Effector memory CD4-positive, alpha-beta T cell (primary cell): ENCODE results near the gene PSD4.

ENCODE experiments used
- DNase-seq, 3 donors: peaks; one replicate each; pipeline ENCODE4 v3.0.0-alpha.2; 2020
- H3K27ac ChIP-seq: 2 replicates; pipeline ENCODE4 v1.7.0; 2013; ENCODE audit warnings: mild to moderate bottlenecking, low read length, moderate library complexity; ENCODE audit not compliant: insufficient read depth, poor library complexity, severe bottlenecking
- H3K27me3 ChIP-seq: replicated peaks from 2 replicates; pipeline ENCODE4 v1.7.0; 2013; ENCODE audit warnings: mild to moderate bottlenecking, low read length; ENCODE audit not compliant: insufficient read depth, control insufficient read depth, poor library complexity, severe bottlenecking
- H3K36me3 ChIP-seq: 2 replicates; pipeline ENCODE4 v1.7.0; 2013; ENCODE audit warnings: mild to moderate bottlenecking, low read length, moderate library complexity; ENCODE audit not compliant: control insufficient read depth, insufficient read depth
- H3K4me1 ChIP-seq: 2 replicates; pipeline ENCODE4 v1.7.0; 2013; ENCODE audit warnings: low read length, mild to moderate bottlenecking; ENCODE audit not compliant: control insufficient read depth, insufficient read depth, poor library complexity, severe bottlenecking
- H3K4me3 ChIP-seq: 2 replicates; pipeline ENCODE4 v1.7.0; 2013; ENCODE audit warnings: low read length, low read depth, mild to moderate bottlenecking; ENCODE audit not compliant: insufficient read depth, poor library complexity, severe bottlenecking
- H3K9me3 ChIP-seq: 2 replicates; pipeline ENCODE4 v1.7.0; 2013; ENCODE audit warnings: mild to moderate bottlenecking, low read length, moderate library complexity; ENCODE audit not compliant: control insufficient read depth

Gene PSD4

GRCh38 chr2:113158884-113159553 is 14.8 kb upstream of the PSD4 start:
- Histone ChIP-seq H3K4me1 (peaks cover 24% of the 10 kb centered on the region), H3K27ac (no peak overlapping the region), H3K9me3 (no peaks in the 10 kb centered on the region), H3K27me3 (no peaks in the 10 kb centered on the region), H3K36me3 (no peaks in the 10 kb centered on the region), H3K4me3 (no peak overlapping the region)
- DNase-seq: no peak

- no peaks in the 10 kb centered on the region for H3K36me3 ChIP-seq
- no peak overlapping the region for H3K4me3 ChIP-seq
- no peaks in the 10 kb centered on the region for H3K9me3 ChIP-seq
- no peaks in the 10 kb centered on the region for H3K27me3 ChIP-seq
- no peak overlapping the region for H3K27ac ChIP-seq
- H3K4me1 ChIP-seq: peaks cover 24% of the 10 kb centered on the region
- no peak for DNase-seq
Observed at GRCh38 chr2:113160248-113160647, 13.5 kb upstream of the PSD4 start.

DNA sequence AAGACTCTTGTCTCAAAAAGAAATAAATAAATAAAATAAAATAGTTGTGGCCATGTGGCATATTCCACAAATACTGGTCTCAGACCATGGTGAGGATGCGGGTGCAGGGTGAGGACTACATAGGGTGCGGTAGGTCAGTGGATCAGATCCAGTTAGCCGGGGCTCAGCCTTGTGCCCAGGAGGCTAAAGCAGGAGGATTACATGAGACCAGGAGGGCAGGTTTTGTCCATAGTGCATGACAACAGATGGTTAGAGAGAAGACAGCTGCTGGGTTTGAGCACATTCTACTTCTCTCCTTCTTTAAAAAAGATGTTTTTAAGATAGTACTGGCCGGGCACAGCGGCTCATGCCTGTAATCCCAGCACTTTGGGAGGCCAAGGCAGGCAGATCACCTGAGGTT is 12.8 kb upstream of the PSD4 start:
- no peak overlapping the region for H3K4me3 ChIP-seq
- H3K27me3 ChIP-seq: no peaks in the 10 kb centered on the region
- no peak for DNase-seq
- peaks cover 24% of the 10 kb centered on the region for H3K4me1 ChIP-seq
- H3K27ac ChIP-seq: no peak overlapping the region
- H3K9me3 ChIP-seq: no peaks in the 10 kb centered on the region
- H3K36me3 ChIP-seq: no peaks in the 10 kb centered on the region

DNA sequence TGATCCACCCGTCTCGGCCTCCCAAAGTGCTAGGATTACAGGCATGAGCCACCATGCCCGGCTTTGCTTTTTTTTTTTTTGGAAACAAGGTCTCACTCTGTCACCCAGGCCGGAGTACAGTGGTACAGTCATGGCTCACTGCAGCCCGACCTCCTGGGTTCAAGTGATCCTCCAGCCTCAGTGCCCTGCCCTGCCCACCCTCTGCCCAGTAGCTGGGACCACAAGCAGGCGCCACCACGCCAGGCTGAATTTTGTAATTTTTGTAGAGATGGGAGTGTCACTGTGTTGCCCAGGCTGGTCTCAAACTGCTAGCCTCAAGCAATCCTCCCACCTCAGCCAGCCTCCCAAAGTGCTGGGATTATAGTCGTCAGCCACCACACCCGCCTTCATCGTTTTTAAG is 11.6 kb upstream of the PSD4 start:
- no peaks in the 10 kb centered on the region for H3K27me3 ChIP-seq
- DNase-seq: no peak
- H3K4me1 ChIP-seq: peaks cover 25% of the 10 kb centered on the region
- no peaks in the 10 kb centered on the region for H3K36me3 ChIP-seq
- H3K27ac ChIP-seq: no peak overlapping the region
- H3K9me3 ChIP-seq: no peaks in the 10 kb centered on the region
- no peak overlapping the region for H3K4me3 ChIP-seq

- no peaks in the 10 kb centered on the region for H3K36me3 ChIP-seq
- no peak overlapping the region for H3K4me3 ChIP-seq
- H3K9me3 ChIP-seq: no peaks in the 10 kb centered on the region
- DNase-seq: no peak
- H3K27ac ChIP-seq: no peak overlapping the region
- H3K27me3 ChIP-seq: no peaks in the 10 kb centered on the region
- peaks cover 29% of the 10 kb centered on the region for H3K4me1 ChIP-seq
Observed at GRCh38 chr2:113162869-113163268, 10.9 kb upstream of the PSD4 start.

DNA sequence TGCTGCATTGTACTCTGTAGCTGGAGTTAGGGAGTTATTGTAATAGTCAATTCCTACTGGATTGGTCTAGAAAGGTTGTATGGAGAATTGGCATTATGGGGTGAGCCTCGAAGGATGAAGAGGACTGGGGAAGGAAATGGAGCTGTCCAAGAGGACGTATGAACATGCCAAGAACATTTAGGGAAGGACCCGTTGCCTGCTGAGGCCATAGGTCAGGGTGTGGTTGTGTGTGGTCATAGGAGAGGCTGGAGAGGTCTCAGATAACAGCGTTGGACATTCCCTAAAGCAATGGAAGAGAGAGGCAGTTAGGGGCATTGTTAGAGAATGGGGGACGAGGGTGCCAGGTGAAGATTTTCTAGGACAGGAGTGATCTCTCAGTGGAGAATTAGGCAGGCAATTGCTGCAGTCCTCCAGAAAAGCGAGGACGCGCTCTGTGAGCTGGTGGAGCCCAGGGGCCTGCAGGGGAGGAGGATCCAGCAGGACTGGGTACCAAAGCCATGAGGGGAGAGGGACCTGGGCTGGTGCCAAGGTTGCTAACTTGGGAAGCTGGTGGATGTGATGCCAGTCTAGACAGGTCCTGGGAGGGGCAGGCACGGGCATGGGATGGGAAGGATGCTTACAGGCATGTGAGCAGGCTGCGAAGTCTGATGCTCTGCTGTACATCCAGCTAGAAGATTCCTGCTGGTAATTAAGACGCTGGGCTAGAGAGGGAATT is 9.4 kb upstream of the PSD4 start:
- Histone ChIP-seq H3K4me1 (peaks cover 37% of the 10 kb centered on the region), H3K4me3 (no peak overlapping the region), H3K36me3 (no peaks in the 10 kb centered on the region), H3K27ac (no peak overlapping the region), H3K27me3 (no peaks in the 10 kb centered on the region), H3K9me3 (no peaks in the 10 kb centered on the region)
- no peak for DNase-seq

- no peaks in the 10 kb centered on the region for H3K9me3 ChIP-seq
- H3K4me1 ChIP-seq: peaks cover 44% of the 10 kb centered on the region
- no peaks in the 10 kb centered on the region for H3K27me3 ChIP-seq
- H3K27ac ChIP-seq: no peak overlapping the region
- H3K4me3 ChIP-seq: no peak overlapping the region
- no peaks in the 10 kb centered on the region for H3K36me3 ChIP-seq
- DNase-seq: no peak
Observed at GRCh38 chr2:113164930-113165585, 8.7 kb upstream of the PSD4 start.

- no peaks in the 10 kb centered on the region for H3K27me3 ChIP-seq
- no peak for DNase-seq
- peaks cover 48% of the 10 kb centered on the region for H3K4me1 ChIP-seq
- H3K36me3 ChIP-seq: no peaks in the 10 kb centered on the region
- H3K4me3 ChIP-seq: no peak overlapping the region
- no peak overlapping the region for H3K27ac ChIP-seq
- H3K9me3 ChIP-seq: no peaks in the 10 kb centered on the region
Observed at GRCh38 chr2:113166187-113166645, 7.6 kb upstream of the PSD4 start.

DNA sequence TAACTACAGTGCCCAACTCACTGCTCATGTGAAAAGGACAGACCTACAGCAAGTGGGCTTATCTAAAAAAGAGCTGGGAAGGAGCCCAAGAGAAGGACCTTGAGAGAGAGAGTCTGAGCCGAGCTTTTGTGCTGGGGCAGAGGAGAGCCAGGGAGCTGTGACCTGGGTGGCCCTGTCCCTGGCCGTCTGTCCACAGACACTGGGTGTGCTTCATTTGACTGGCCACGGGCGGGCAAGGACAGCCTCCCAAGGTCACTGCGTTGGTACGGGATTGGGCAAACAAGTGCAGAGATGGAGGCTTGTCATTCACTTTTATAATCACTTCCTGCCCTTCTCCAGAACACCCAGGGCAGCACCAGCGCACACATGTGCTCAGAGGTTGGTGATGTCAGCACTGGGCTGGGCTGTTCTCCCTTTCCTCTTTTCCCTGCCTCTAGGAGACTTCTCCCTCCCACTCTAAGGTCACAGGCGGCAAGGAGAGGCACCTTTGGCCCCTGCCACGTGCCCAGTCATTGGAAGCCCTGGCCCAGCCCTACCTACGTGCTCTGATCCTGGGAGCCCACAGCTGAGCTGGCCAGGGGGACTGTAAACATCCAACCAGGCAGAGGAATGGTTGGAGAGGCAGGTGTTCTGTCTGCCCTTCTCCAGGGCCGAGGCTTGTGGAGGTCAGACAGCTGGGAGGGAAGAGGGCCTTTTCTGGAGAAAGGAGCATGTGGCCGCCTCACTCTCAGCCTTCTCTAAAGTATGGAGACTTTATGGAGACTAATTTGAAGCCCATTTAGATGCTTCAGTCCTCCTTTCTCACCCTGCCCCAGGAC is 6.4 kb upstream of the PSD4 start:
- Histone ChIP-seq H3K4me1 (peaks cover 55% of the 10 kb centered on the region), H3K27ac (peak overlapping the region; percentile 56)
- DNase-seq: no peak

More for the DNA sequence above, 6.4 kb upstream of the PSD4 start:
- H3K27me3 ChIP-seq: no peaks in the 10 kb centered on the region
- peak overlapping the region; percentile 12 for H3K4me3 ChIP-seq
- H3K9me3 ChIP-seq: no peaks in the 10 kb centered on the region
- no peaks in the 10 kb centered on the region for H3K36me3 ChIP-seq
